DND-41 (cell line): ENCODE data around the gene UIMC1.

Experiments
- ATAC-seq: fragments of 200-7000 bp; cut with Tn5 transposase; 3 replicates; pipeline ENCODE4 v1.9.1; 2021; ENCODE audit warnings: low read depth; ENCODE audit not compliant: insufficient read depth
- DNase-seq: peaks from one replicate; pipeline ENCODE4 v3.0.0-alpha.2; 2020
- H2AFZ ChIP-seq: 2 replicates; pipeline ENCODE4 v1.6.0; 2012; ENCODE audit warnings: low read depth, low read length
- H3K27ac ChIP-seq: 2 replicates; pipeline ENCODE4 v1.5.1; 2012; ENCODE audit warnings: low read length, inconsistent platforms
- H3K27me3 ChIP-seq: fragments of 200-600 bp; sonication (generic); 2 replicates; pipeline ENCODE4 v1.6.0; 2012; ENCODE audit warnings: low read length, mild to moderate bottlenecking, inconsistent platforms; ENCODE audit not compliant: insufficient read depth, poor library complexity
- H3K36me3 ChIP-seq: 2 replicates; pipeline ENCODE4 v1.5.1; 2012; ENCODE audit warnings: low read length, inconsistent platforms; ENCODE audit not compliant: insufficient read depth
- H3K4me1 ChIP-seq: 2 replicates; pipeline ENCODE4 v1.5.1; 2012; ENCODE audit warnings: mild to moderate bottlenecking, low read length; ENCODE audit not compliant: insufficient read depth
- H3K4me2 ChIP-seq: 2 replicates; pipeline ENCODE4 v1.6.0; 2012; ENCODE audit warnings: mild to moderate bottlenecking, moderate library complexity, low read length, inconsistent platforms; ENCODE audit not compliant: insufficient read depth
- H3K4me3 ChIP-seq, 2 experiments: fragments of 200-600 bp in 1 of 2; shearing (Covaris generic) in 1 of 2; 2 replicates each; pipeline ENCODE4 v1.5.1; 2012 to 2016; ENCODE audit warnings: inconsistent platforms in 2 of 2, low read length in 2 of 2, mild to moderate bottlenecking in 2 of 2, low read depth in 1 of 2, moderate library complexity in 1 of 2
- H3K79me2 ChIP-seq: 2 replicates; pipeline ENCODE4 v1.6.0; 2012; ENCODE audit warnings: low read length, inconsistent platforms; ENCODE audit not compliant: insufficient read depth
- H3K9ac ChIP-seq: 2 replicates; pipeline ENCODE4 v1.6.0; 2012; ENCODE audit warnings: low read depth, mild to moderate bottlenecking, inconsistent platforms, low read length, moderate library complexity
- H3K9me3 ChIP-seq: 2 replicates; pipeline ENCODE4 v1.5.1; 2012; ENCODE audit warnings: low read length, moderate library complexity, mild to moderate bottlenecking, inconsistent platforms; ENCODE audit not compliant: insufficient read depth, severe bottlenecking
- H4K20me1 ChIP-seq: 2 replicates; pipeline ENCODE4 v1.6.0; 2012; ENCODE audit warnings: low read length; ENCODE audit not compliant: insufficient read depth
- EZH2 ChIP-seq: IDR thresholded peaks from 3 replicates; pipeline ENCODE4 v1.6.1; 2012; ENCODE audit warnings: borderline replicate concordance, low read depth, mild to moderate bottlenecking, moderate library complexity, low read length, inconsistent platforms; ENCODE audit not compliant: severe bottlenecking
- TF ChIP-seq, protein P1 (sequence below): IDR thresholded peaks from 2 replicates; pipeline ENCODE4 v1.5.1; 2012; ENCODE audit warnings: borderline replicate concordance, low read length, moderate library complexity, mild to moderate bottlenecking; ENCODE audit not compliant: poor library complexity, severe bottlenecking; ENCODE audit errors: extremely low read depth

Gene UIMC1

DNA sequence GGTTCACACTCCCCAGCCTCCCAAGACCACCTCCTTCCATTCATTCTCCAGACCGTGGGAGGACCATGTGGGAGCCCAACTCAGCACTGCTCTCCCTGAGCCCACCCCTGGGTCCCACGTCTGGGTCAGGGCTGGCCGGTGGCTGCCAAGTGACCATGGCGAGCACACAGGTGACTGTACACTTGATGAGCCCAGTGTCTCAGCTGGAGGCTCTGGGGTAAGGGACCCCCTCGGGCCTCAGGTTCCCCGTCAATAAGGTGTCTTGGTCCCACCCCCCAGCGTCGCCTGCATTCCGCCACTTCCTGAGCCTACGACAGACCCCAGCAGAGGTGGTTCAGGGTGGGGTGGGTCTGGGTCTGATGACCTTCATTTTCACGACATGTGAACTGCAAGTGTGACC, 146.2 kb downstream of the UIMC1 start:
- no peaks in the 10 kb centered on the region for H3K27me3 ChIP-seq
- no peak overlapping the region for H3K9ac ChIP-seq
- H3K27ac ChIP-seq = no peak overlapping the region
- H3K79me2 ChIP-seq = no peaks in the 10 kb centered on the region
- H3K36me3 ChIP-seq = no peaks in the 10 kb centered on the region
- no peak overlapping the region for H3K4me3 ChIP-seq
- H3K9me3 ChIP-seq = no peaks in the 10 kb centered on the region
- TF ChIP-seq, protein P1, sequence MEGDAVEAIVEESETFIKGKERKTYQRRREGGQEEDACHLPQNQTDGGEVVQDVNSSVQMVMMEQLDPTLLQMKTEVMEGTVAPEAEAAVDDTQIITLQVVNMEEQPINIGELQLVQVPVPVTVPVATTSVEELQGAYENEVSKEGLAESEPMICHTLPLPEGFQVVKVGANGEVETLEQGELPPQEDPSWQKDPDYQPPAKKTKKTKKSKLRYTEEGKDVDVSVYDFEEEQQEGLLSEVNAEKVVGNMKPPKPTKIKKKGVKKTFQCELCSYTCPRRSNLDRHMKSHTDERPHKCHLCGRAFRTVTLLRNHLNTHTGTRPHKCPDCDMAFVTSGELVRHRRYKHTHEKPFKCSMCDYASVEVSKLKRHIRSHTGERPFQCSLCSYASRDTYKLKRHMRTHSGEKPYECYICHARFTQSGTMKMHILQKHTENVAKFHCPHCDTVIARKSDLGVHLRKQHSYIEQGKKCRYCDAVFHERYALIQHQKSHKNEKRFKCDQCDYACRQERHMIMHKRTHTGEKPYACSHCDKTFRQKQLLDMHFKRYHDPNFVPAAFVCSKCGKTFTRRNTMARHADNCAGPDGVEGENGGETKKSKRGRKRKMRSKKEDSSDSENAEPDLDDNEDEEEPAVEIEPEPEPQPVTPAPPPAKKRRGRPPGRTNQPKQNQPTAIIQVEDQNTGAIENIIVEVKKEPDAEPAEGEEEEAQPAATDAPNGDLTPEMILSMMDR = no peak
- TF ChIP-seq EZH2 = no peak
- peaks cover 14% of the 10 kb centered on the region for H4K20me1 ChIP-seq
- no peaks in the 10 kb centered on the region for H3K4me1 ChIP-seq
- DNase-seq = no peak
- H3K4me2 ChIP-seq = no peak overlapping the region
- H2AFZ ChIP-seq = no peak overlapping the region
- no peak for ATAC-seq

DNA sequence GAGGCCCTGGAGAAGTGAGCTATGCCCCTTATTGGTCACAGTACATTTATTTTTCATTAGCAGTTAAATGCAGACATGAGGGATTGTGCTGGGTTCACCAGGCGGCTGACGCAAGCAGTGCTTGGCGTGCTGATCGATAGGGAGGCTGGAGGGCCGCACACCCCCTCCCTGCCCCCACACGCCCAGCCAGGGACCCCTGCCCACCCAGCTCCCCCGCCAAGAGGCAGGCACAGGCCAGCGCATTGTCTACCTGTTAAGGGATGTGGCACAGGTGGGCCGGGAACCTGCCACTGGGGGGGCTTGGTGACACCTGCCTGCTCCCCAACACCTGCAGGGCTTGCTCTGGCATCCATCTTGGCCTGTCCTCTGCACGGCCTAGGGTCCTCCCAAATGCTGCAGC, 146.7 kb downstream of the UIMC1 start:
- no peak for ATAC-seq
- no peak for TF ChIP-seq EZH2
- TF ChIP-seq, protein P1 = no peak
- no peak for DNase-seq
- H3K4me3 ChIP-seq = no peak overlapping the region
- no peaks in the 10 kb centered on the region for H3K4me1 ChIP-seq
- no peaks in the 10 kb centered on the region for H3K79me2 ChIP-seq
- no peaks in the 10 kb centered on the region for H3K9me3 ChIP-seq
- H4K20me1 ChIP-seq = peaks cover 14% of the 10 kb centered on the region
- H3K27me3 ChIP-seq = no peaks in the 10 kb centered on the region
- no peak overlapping the region for H3K27ac ChIP-seq
- H3K4me2 ChIP-seq = no peak overlapping the region
- H3K9ac ChIP-seq = no peak overlapping the region
- no peak overlapping the region for H2AFZ ChIP-seq
- no peaks in the 10 kb centered on the region for H3K36me3 ChIP-seq

DNA sequence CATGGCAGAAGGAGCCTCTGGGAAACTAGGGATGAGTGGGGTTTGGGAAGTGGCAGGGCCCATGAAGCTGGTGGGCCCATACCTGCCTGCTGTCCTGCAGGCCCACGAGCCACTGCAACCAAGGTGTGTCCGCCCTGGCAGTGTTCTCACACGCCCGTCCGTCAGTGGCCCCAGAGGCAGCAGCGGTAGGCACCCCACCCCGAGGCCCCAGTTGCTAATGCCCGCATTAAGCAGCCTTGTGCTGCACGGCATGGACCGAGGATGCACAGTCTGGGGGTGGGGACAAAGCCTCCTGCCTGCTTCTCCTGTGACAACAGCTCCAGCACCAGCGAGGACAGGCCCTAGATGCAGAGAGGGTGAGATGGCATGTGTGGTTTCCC, 148.7 kb downstream of the UIMC1 start:
- H3K9me3 ChIP-seq = no peaks in the 10 kb centered on the region
- no peak overlapping the region for H3K27ac ChIP-seq
- H3K27me3 ChIP-seq = no peaks in the 10 kb centered on the region
- TF ChIP-seq, protein P1 = no peak
- no peak for TF ChIP-seq EZH2
- no peak overlapping the region for H3K9ac ChIP-seq
- H3K79me2 ChIP-seq = no peaks in the 10 kb centered on the region
- no peak for ATAC-seq
- H3K36me3 ChIP-seq = no peaks in the 10 kb centered on the region
- H3K4me3 ChIP-seq = no peak overlapping the region
- no peak overlapping the region for H3K4me2 ChIP-seq
- peaks cover 14% of the 10 kb centered on the region for H4K20me1 ChIP-seq
- no peak overlapping the region for H2AFZ ChIP-seq
- no peak for DNase-seq
- H3K4me1 ChIP-seq = no peaks in the 10 kb centered on the region
